H1 (cell line): Measurements from ENCODE around the gene NAA60. TPM values are rescaled to one million over a fixed set of nuclear protein-coding genes. Genes with fewer than 3 reads are reported as not detected.

ENCODE experiments used
- BCL11A ChIP-seq, 2 experiments: IDR thresholded peaks; one replicate each; pipeline ENCODE4 v1.6.1; 2011; ENCODE audit warnings: low read depth in 2 of 2, low read length in 2 of 2, mild to moderate bottlenecking in 2 of 2
- JUN ChIP-seq: IDR thresholded peaks from 2 replicates; pipeline ENCODE4 v1.6.1; 2011; ENCODE audit warnings: low read depth, mild to moderate bottlenecking, improper control_type of control experiment, low read length
- JUND ChIP-seq: IDR thresholded peaks from 2 replicates; pipeline ENCODE4 v1.6.1; 2011; ENCODE audit warnings: mild to moderate bottlenecking, improper control_type of control experiment, low read length
- POU5F1 ChIP-seq: IDR thresholded peaks from 2 replicates; pipeline ENCODE4 v1.6.1; 2011; ENCODE audit warnings: low read depth, mild to moderate bottlenecking, low read length, moderate library complexity
- RBBP5 ChIP-seq: IDR thresholded peaks from 2 replicates; pipeline ENCODE4 v1.7.1; 2012; ENCODE audit warnings: low read depth, mild to moderate bottlenecking, inconsistent platforms, low read length, moderate library complexity, borderline replicate concordance
- SP1 ChIP-seq: IDR thresholded peaks from 2 replicates; pipeline ENCODE4 v1.6.1; 2011; ENCODE audit warnings: low read depth, low read length
- SP2 ChIP-seq: IDR thresholded peaks from 2 replicates; pipeline ENCODE4 v1.6.1; 2012; ENCODE audit warnings: mild to moderate bottlenecking, low read length, inconsistent platforms
- TBP ChIP-seq: IDR thresholded peaks from 2 replicates; pipeline ENCODE4 v1.6.1; 2011; ENCODE audit warnings: low read depth, low read length, improper control_type of control experiment
- polyA plus RNA-seq, 7 experiments: library from polyadenylated mRNA; depleted of rRNA in 3 of 7; stranded (reverse) in 5 of 7; unstranded in 2 of 7; fragments of >200 nt in 5 of 7; fragments of 200-250 nt in 2 of 7; gene quantifications; 1 replicate in 5 of 7; 2 replicates in 1 of 7; 4 replicates in 1 of 7; pipeline versions ENCODE4 v1.2.1 to v1.2.3, GENCODE V29; 2011 to 2013; ENCODE audit warnings: missing spikeins in 2 of 7, mixed read lengths in 2 of 7
- total RNA-seq: library from RNA; stranded (reverse); fragmentation: NEBNext Ultra II Directional; extraction: Animal tissue kit (Norgen Biotek cat#: 25700); gene quantifications from 2 replicates; pipeline ENCODE4 v1.2.1, GENCODE V29; 2021
- TF ChIP-seq, protein P1 (sequence below): IDR thresholded peaks from 2 replicates; pipeline ENCODE4 v1.6.1; 2012; ENCODE audit warnings: inconsistent platforms
- TF ChIP-seq, protein P2 (sequence below): IDR thresholded peaks from 2 replicates; pipeline ENCODE4 v1.6.1; 2012; ENCODE audit warnings: low read length, inconsistent platforms

Gene NAA60
- total and polyA plus RNA-seq, 2 of the 8 experiments (the other 6 are each of a cell fraction or from before 2014, with no cell fraction given) = 34.1 to 47.6 TPM

DNA sequence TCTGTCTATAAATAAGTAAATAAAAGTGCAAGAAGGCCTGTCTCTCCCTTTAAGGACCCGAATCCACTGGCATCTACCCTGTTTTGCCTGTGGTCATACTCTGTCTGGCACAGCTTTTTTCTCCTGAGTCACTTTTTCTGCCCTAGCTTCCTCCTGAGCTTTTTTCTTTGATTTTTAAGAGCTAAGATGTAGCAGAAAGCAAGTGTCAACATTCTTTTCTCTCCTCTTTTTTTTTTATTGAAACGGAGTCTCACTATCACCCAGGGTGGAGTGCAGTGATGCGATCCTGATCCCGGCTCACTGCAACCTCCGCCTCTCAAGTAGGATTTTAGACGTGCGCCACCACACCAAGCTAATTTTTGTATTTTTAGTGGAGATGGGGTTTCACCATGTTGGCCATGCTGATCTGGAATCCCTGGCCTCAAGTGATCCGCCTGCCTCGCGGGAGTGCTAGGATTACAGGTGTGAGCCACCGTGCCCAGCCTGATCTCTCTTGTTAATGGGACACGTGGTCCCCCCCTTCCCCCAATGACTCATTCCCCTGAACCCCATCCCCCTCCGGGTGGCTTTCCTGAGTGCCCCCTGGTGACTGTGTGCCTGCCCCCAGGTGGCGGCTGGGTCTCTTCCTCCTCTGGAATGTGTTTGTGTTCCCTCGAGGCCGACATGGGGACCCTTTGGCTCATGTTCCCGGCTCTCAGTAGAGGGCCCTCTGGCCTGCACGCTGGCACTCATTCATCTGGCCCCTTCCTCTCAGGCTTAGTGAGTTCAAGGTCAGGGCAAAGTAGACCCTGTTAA, 37.6 kb downstream of the NAA60 start (continued):
- TF ChIP-seq TBP (no peak), BCL11A (IDR thresholded peaks at IDR 0.05; ENCODE audit: low read depth in 2 of 2, low read length in 2 of 2) (no peak), JUN (no peak), SP1 (no peak), JUND (peak; percentile 80), POU5F1 (no peak), RBBP5 (no peak), SP2 (no peak)
- TF ChIP-seq, protein P1, sequence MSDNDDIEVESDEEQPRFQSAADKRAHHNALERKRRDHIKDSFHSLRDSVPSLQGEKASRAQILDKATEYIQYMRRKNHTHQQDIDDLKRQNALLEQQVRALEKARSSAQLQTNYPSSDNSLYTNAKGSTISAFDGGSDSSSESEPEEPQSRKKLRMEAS = peak; percentile 84
- TF ChIP-seq, protein P2, sequence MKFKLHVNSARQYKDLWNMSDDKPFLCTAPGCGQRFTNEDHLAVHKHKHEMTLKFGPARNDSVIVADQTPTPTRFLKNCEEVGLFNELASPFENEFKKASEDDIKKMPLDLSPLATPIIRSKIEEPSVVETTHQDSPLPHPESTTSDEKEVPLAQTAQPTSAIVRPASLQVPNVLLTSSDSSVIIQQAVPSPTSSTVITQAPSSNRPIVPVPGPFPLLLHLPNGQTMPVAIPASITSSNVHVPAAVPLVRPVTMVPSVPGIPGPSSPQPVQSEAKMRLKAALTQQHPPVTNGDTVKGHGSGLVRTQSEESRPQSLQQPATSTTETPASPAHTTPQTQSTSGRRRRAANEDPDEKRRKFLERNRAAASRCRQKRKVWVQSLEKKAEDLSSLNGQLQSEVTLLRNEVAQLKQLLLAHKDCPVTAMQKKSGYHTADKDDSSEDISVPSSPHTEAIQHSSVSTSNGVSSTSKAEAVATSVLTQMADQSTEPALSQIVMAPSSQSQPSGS = no peak
